Right lobe of liver (tissue), 6 donors: ENCODE measurements around the gene MARVELD1. TPM values are rescaled to one million over a fixed set of nuclear protein-coding genes. Genes with fewer than 3 reads are reported as not detected.

Experiments used
- ATAC-seq, 4 donors: fragments of 200-7000 bp; cut with Tn5 transposase; one replicate each; pipeline ENCODE4 v1.9.1; 2020; ENCODE audit warnings: mild to moderate bottlenecking in 4 of 4, moderate library complexity in 4 of 4
- DNase-seq, 3 donors: peaks; one replicate each; pipeline ENCODE4 v3.0.0-alpha.2; 2020
- H3K27ac ChIP-seq, 3 donors: fragments of 200-600 bp; one replicate each; pipeline ENCODE4 v1.8.0; 2022
- H3K27me3 ChIP-seq, 2 donors: fragments of 200-600 bp; one replicate each; pipeline ENCODE4 v1.8.0; 2022
- H3K36me3 ChIP-seq, 4 donors: fragments of 200-600 bp; sonication (generic) in 1 of 4; one replicate each; pipeline versions ENCODE4 v1.5.1 to v1.8.0; 2017 to 2022; ENCODE audit warnings: control low read depth in 1 of 4
- H3K4me1 ChIP-seq, 4 donors: fragments of 200-600 bp; sonication (generic) in 1 of 4; one replicate each; pipeline versions ENCODE4 v1.5.1 to v1.8.0; 2017 to 2022; ENCODE audit warnings: control low read depth in 1 of 4
- H3K4me3 ChIP-seq, 3 donors: fragments of 200-600 bp; one replicate each; pipeline ENCODE4 v1.8.0; 2022
- H3K9me3 ChIP-seq, 4 donors: fragments of 200-600 bp; sonication (generic) in 1 of 4; one replicate each; pipeline versions ENCODE4 v1.5.1 to v1.8.0; 2017 to 2022; ENCODE audit warnings: control low read depth in 1 of 4
- CTCF ChIP-seq, 4 donors: fragments of 200-600 bp in 3 of 4; fragments of 450-650 bp in 1 of 4; IDR thresholded peaks; one replicate each; pipeline versions ENCODE4 v1.5.1 to v1.8.0; 2016 to 2022; ENCODE audit warnings: antibody characterized with exemption in 4 of 4, mild to moderate bottlenecking in 2 of 4
- POLR2A ChIP-seq: fragments of 450-650 bp; IDR thresholded peaks from one replicate; pipeline ENCODE4 v1.6.1; 2017; ENCODE audit warnings: antibody characterized with exemption, mild to moderate bottlenecking
- WGBS: methylation state at CpG from one replicate; pipeline ENCODE4 v1.1.6; 2018; ENCODE audit warnings: low coverage, low lambda C conversion rate; ENCODE audit not compliant: insufficient coverage; ENCODE audit errors: missing lambda C conversion rate; 5-methylcytosine and 5-hydroxymethylcytosine counted together
- intact Hi-C, 2 donors: fragments of 100-400 bp; cut with DNase I; formaldehyde crosslinking; loops; one replicate each; pipeline versions ENCODE4 v1.11.2 to v1.14.1; 2022
- total RNA-seq, 6 experiments: library from RNA; depleted of rRNA in 2 of 6; stranded (reverse); fragments of >200 nt in 2 of 6; fragmentation: NEBNext Ultra II Directional in 3 of 6; extraction: Animal tissue kit (Norgen Biotek cat#: 25700) in 3 of 6; gene quantifications; one replicate each; pipeline versions ENCODE4 v1.1.0 to v1.2.4, GENCODE V29; 2016 to 2023
- donor health status: DM: no; HTN: yes; CAD: no.
- donor health status: DM: no; HTN: no; CAD: no.
- donor health status: DM: no; HTN: no; CAD: no.
- donor health status: DM: no; HTN: yes; CAD: no.
- donor health status: DM: no; HTN: yes; CAD: no.

The MARVELD1 gene
- total RNA-seq, 6 experiments from 2014 or later = 1.5 to 3.1 (median 2.3) TPM

- 18% methylated on average over 5 of the region's 5 CpGs for WGBS
- no peaks in the 10 kb centered on the region for H3K9me3 ChIP-seq
- peaks cover 0 to 50% (median 24%) of the 10 kb centered on the region in 4 donors for H3K4me1 ChIP-seq
- H3K36me3 ChIP-seq = no peaks in the 10 kb centered on the region
- no peaks in the 10 kb centered on the region for H3K27me3 ChIP-seq
- peak overlapping the region in 2 of 3 donors; percentile 78 to 80 for H3K4me3 ChIP-seq
- DNase-seq = no peak
- H3K27ac ChIP-seq = peak overlapping the region; percentile 85 to 98 (median 98)
- intact Hi-C loops = no loop called here
- TF ChIP-seq CTCF (IDR thresholded peaks at IDR 0.05) (no peak), POLR2A (no peak)
- ATAC-seq = peak in 2 of 4 donors; percentile 2 to 16
These were observed 28.6 kb upstream of the MARVELD1 start for GRCh38 chr10:97684866-97685394.

GRCh38 chr10:97685395-97685958 lies 28.1 kb upstream of the MARVELD1 start:
- DNase-seq = peak; percentile 40 to 69 (median 66)
- intact Hi-C loops = no loop called here
- peak overlapping the region; percentile 85 to 98 (median 98) for H3K27ac ChIP-seq
- H3K4me1 ChIP-seq = peaks cover 0 to 50% (median 24%) of the 10 kb centered on the region in 4 donors
- no peaks in the 10 kb centered on the region for H3K27me3 ChIP-seq
- no CpG with 5 or more reads among the region's 2 CpGs for WGBS
- TF ChIP-seq POLR2A (peak; percentile 67), CTCF (IDR thresholded peaks at IDR 0.05) (peak in 3 of 4 donors; percentile 3 to 34 (median 7))
- ATAC-seq = no peak
- no peaks in the 10 kb centered on the region for H3K36me3 ChIP-seq
- peak overlapping the region; percentile 72 to 80 (median 78) for H3K4me3 ChIP-seq
- no peaks in the 10 kb centered on the region for H3K9me3 ChIP-seq

- Histone ChIP-seq H3K27me3 (no peaks in the 10 kb centered on the region), H3K9me3 (no peaks in the 10 kb centered on the region), H3K27ac (peak overlapping the region; percentile 85 to 98 (median 98)), H3K4me3 (peak overlapping the region; percentile 72 to 80 (median 78)), H3K4me1 (peaks cover 0 to 50% (median 24%) of the 10 kb centered on the region in 4 donors), H3K36me3 (no peaks in the 10 kb centered on the region)
- WGBS = 10% methylated on average over 4 of the region's 14 CpGs
- ATAC-seq = peak in 3 of 4 donors; percentile 2 to 6 (median 3)
- intact Hi-C loops = no loop called here
- TF ChIP-seq CTCF (IDR thresholded peaks at IDR 0.05) = no peak
- no peak for TF ChIP-seq POLR2A
- DNase-seq = no peak
These were observed 27.1 kb upstream of the MARVELD1 start for GRCh38 chr10:97686301-97686961.

- whole genome bisulfite sequencing = 0% methylated on average over 1 of the region's 78 CpGs
- Histone ChIP-seq H3K36me3 (no peaks in the 10 kb centered on the region), H3K4me1 (peaks cover 0 to 46% (median 22%) of the 10 kb centered on the region in 4 donors), H3K27me3 (no peaks in the 10 kb centered on the region), H3K4me3 (peak within 1 kb of the TSS; percentile 72 to 80 (median 78)), H3K9me3 (no peaks in the 10 kb centered on the region), H3K27ac (peak within 1 kb of the TSS; percentile 85 to 98 (median 98))
- intact Hi-C loops = no loop called here
- DNase-seq = peak; percentile 99
- peak; percentile 81 to 91 (median 86) for ATAC-seq
- TF ChIP-seq POLR2A = peak; percentile 99
- peak in 1 of 4 donors; percentile 11 for TF ChIP-seq CTCF (IDR thresholded peaks at IDR 0.05)
These were observed 26.4 kb upstream of the MARVELD1 start, which contains the start of gene AVPI1 for GRCh38 chr10:97686962-97687784. TSS of gene AVPI1 (minus strand) at chr10:97687241. CDS start at chr10:97679905, 7,336 bp downstream.
